Activated CD8-positive, alpha-beta memory T cell treated with anti-CD3 and anti-CD28 coated beads, Interleukin-2, amount 50 U/mL, for 48 hours (primary cell): ENCODE measurements around the gene TRPM1.

Experiments
- DNase-seq: peaks from one replicate; pipeline ENCODE4 v3.0.0-alpha.2; 2020

Gene TRPM1

DNA sequence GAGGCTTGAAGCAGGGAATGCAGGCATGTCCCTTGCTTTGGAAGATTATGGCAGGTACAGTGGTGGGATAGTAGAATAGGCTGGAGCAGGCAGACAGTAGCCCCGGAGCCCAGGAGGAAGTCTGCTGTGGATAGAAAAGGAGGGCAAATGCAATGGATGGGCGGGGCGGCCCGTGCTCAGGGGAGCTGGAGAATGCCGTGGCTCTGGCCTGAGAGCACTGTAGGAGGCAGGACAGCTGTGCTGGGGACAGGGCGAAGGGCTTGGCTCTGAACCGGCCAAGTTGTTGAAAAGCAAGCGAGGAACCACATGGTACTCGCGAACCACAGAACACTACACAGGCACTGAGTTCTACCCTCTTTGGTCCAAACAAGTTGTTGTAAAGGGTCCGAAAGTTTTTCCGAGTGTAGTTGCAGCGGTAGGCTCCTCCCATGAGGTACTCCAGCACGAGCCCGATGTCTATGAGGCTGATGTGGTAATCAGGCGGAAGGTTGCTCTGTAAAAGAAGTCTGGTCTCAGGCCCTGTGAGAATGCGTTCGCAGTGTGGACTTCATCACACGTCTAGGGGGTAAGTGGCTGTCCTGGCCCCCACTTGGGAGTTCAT is 54.7 kb downstream of the TRPM1 start:
- no peak for DNase-seq

DNA sequence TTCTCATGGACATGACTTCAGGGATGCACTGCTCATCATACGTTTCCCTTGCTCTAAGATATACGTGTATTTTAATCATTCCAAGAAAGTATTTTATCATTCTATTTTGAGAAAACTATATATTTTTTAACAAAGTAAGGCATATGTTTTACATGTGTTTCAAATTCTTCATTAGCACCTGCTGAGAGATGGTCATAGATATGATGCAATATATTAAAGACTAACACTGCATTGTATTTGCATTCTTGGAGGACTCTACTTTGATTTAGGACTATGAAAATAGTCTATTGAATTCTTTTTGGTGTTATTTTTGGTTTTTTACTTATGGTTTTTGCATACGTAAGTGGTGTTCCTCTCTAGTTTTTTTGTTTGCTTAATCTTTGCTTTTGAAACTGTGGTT is 55.9 kb downstream of the TRPM1 start:
- DNase-seq = no peak

DNA sequence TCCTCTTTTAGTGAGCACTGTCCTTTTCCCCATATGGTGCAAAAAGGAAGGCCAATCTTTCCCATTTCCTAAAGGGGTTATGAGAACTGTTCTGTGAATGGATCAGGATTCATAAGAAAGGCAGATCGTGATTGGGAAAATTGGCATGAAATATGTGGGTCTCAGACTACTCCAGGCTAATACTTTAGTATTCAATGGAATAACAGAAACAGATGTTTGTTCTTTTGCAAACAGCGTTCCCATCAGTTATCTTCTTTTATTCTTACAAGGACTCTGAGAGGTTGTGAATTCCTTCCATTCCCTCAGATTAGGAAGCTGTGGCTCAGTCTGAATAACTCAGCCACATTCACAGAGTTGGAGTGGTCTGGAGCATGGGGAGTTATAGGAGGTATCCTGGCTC is 58.8 kb downstream of the TRPM1 start:
- no peak for DNase-seq

DNA sequence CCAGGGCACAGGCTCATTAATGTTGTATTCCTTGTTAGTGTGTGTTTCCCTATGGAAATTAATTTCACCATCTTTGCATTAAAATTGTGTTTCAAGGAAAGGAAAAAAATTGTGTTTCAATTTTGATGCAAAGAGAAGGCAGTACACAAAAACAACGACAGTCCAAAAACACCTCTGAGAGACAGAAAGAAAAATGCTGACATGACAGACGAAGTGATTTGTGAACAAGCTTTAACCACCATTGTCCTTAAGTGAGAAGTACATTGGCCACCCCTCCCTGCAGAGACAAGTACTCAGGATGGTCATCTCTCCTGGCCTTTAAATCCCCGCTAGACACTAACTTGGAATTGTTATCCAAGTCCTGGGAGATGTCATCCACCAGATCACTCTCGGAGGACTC is 59.9 kb downstream of the TRPM1 start:
- no peak for DNase-seq

DNA sequence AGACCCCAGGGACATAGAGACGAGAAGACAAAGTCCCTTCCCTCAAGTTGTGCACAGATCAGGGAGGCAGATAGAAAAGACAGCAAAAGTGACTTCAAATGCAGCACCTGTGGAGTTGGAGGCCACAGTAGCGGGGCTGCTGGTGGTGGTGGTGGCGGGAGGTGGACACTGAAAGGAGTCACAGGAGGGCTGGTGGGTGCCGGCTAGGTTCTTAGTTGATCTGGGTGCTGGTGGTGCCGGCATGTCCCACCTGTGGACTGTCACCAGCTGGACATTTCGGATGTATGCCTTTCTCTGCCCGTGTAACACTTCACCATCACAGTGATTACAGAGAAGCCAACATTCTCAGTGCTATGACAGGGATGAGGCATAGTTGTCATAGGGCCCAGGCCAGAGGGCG is 60.9 kb downstream of the TRPM1 start:
- DNase-seq = no peak

DNA sequence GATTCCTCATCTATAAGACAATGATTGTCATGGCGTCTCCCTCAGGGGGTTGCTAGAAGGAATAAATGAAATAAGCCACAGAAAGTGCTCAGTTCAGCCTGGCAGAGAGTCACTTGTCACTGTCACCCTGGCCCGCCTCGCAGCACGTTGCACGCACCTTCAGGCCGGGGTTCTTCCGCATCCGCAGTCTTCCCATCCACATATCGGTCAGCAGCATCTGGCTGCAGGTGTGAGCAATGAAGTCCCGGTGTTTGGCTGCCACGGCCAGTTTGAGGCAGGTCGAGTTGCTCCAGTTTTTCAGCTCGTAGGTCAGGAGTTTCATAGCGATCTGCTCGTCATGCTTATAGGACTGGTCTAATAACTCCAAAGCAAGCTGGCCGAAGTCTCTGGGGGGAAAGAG is 61.6 kb downstream of the TRPM1 start:
- DNase-seq = no peak

DNA sequence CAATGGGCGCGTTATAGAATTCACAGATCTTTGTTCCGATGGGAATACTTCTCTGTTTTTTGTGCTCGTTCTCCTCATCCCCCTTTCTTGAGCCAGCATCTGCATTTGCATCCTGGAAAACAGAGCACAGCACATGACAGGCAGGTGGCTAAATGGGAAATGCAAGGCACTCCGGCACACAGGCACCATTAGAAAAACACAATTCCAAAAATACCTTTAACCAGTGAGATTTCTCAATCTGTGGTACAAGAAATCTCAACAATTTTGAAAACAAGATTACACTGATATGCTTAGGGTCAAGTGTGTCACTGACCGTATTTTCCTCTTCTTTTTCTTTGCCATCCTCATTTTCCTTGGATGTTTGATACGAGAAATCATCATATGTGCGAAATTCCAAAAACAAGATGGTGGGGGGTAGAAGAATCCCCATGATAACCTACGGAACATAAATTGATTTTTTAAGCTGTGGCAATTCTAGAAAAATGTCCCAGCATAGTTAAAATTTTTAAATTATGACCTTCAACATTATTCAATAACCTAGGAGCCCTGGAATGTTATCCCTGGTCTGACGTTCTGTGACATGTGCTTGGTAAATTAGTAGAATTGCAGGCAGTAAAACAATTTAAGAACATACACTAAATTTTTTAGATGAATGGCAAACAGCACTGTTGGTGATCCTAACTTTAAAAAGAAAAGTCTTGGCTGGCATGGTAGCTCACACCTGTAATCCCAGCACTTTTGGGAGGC is 63.6 kb downstream of the TRPM1 start:
- no peak for DNase-seq

DNA sequence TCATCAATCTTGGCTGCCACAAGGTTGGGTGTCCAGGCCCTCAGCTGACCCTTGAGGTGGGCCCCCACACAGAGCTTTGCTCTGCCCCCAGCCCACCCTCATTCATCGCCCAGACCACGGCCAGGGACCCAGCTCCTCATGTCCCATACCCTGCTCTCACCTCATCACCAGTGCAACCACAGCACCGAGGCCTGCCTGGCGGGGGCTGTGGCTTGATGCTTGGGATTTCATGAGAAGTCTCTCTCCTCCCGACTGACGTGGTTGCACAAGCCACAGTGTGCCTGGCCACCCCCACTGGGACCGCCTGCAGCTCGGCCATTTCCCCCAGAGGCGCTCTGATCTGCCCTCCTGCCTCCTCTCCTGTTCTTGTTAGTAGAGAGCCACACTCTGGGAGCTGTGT is 64.7 kb downstream of the TRPM1 start:
- no peak for DNase-seq

DNA sequence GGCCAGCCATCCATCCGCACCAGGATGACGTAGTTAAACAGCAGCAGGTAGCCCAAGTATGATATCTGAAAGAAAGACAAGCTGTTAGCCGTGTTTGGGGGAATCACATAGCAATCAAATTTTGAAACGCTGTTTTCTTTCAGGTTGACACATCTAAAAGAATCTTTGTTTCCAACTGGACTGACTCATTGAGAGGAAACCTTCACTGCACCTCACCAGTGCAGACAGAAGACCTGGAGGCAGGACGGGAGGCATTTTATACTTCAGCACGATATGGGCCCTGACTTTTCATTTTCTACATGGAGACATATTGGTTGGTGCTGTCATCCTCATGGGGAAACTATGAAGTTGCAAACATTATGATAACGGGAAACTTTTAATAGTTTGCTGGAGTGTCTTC is 65.9 kb downstream of the TRPM1 start:
- no peak for DNase-seq

DNA sequence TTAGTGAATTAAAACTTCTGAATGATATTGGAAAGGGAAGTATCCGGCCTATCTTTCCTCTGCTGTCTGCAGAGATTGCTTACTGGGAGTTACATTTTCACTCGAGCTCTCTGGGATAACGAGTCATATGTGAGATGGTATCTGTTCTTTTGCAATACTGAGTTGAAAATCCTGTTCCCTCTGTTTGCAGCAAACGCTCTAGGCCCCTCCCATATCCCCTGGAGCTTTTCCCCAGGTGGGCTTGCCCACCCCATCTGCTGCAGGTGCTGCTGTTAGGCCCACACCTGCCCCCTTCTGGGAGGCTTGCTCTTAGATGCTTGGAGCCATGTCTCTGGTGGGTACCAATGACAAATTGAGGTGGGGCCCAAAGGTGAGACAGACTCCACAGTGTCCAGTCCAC is 67.4 kb downstream of the TRPM1 start:
- DNase-seq = no peak

DNA sequence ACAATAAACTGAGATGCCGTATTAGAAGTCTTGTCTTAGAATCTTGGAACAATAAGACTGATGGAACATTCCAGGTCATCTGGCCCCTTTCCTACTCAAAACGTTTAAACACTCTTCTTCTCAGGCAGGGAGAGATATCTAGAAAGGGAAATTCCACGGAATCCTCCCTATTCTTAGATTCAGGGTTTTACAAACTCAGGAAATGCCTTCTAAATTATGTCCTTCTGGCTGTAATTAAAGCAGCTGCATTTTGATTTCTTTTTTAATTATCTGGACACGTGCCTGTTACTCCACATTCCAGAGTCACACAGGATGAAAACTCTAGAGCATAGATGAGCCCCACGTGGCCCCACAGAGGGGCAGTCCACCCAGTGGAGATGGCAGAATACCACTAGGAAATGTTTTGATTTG is 68.6 kb downstream of the TRPM1 start:
- DNase-seq = no peak

DNA sequence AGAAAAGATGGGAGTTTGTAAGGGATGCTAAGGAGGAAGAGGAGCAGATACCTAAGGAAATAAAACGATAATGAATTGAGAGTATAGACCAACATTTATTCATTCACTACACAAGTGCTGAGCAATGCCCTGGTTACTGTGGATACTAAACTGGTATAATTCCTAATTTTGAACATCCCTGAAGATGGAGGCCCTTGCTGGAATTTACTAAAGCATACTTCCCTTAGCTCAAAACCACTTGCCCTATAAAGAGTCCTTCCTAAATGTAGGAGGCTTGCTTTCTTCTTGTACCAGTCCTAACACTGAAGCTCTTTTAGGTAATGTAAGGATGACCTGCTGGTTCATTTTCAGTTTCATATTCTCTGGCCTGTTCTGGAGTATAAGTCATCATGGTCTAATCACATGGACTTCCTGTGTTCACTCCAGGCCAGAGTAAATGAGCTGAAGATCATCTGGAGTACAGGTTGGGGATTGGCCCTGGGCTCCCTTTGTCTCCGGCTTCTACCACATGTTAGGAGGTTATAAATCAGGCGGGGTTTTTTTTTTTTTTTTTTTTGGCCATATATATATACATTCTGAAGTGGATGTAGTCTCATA is 70.0 kb downstream of the TRPM1 start:
- no peak for DNase-seq

DNA sequence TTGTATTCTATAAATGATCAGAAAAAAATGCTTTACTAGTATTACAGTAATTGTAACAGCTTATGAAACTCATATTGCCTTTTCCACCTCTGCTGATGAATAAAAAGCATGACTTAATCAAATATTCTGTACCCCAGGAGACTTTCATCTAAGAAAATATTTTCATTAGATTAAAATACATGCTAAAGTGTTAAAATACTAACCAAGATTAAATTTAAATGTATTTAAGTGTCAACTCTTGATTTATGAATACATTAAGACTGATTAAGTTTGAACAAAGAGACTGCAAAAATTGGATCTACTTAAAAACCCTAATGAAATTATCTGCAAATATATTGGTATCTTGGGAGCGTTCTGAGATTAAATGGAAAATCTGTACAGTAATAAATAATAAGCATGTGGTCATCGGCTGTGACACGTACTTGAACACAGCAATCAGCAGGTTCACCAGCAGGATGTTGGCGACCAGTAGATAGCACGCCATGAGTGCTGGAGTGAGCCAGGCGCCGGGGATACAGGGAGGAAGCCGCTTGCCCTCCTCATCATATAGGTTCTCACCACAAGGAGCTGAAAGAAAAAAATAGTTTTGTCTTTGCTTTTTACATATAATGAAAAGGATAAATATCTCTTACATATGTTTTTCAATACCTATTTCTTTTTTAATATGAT is 73.5 kb downstream of the TRPM1 start:
- DNase-seq = no peak

DNA sequence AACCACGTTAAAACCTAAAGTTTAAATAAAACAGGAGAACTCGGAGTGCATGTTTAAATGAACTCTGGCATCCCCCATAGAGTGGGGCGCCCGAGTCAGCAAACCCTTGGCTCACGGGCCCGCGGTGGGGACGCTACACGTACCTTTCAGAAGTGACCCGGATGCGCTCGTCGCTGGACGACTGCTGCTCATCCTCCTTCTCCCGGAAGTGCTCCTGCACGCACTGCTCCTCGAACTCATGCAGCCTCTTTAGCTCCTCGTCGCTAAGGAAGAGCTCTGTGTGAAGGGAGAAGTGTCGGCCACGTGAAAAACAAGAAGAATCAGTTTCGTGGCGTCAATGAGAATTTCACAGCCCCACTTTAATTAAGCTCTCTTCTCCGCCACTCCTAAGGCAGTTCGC is 75.5 kb downstream of the TRPM1 start:
- no peak for DNase-seq

DNA sequence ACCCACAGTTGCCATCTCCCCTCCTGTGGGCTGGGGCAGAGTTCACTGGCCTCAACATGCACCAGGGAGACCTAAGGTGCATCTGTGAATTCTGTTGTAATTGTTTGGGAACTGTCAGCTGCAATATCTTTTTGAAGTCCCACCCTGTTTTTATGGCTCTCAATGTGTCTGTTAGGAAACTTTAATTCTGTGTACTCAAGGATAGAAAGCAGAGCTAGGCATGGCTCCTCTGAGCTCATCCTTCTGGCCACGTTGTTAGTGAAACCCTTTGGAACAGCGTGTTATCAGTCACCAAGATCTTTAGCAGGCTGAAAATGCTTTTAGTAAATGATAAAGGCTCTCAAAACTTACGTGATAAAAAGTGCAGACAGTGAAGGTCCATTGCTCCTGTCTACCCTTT is 76.5 kb downstream of the TRPM1 start:
- no peak for DNase-seq

DNA sequence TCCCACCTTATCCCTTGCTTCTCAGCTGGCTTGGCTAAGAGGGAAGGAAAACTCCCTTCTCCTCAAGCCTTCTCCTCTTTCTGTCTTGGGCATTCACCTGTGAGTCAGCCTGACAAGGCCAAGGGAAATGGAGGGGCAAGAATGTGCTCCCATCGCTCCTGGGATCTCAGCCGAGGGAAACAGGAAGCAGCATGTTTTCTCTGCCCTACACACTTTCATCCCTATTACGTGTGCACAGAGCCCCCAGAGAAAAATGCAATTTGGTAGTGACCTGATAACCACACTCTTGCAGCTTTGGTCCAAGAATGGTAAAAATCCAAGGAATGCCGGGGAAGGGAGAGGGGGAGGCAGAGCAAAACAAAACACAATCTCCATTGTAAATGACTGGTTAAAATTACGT is 77.2 kb downstream of the TRPM1 start:
- DNase-seq = no peak

DNA sequence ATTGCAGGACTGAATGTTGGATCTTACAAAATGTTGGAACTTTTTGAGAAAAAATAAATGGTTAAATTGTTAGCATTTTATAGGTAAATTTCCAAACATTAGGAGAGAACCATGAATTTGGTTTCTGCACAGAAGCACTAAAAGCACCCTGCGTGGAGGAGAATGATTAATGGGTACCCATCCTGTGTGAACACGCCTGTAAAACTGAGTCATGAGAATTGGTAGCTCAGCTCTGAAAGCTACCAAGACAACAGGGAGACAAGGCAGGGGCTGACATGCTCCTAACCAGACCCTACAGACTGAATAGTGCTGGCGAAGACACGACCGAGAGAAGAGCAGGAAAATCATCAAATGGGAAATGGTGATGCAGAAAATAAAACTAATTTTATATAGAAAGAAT is 77.7 kb downstream of the TRPM1 start:
- no peak for DNase-seq

DNA sequence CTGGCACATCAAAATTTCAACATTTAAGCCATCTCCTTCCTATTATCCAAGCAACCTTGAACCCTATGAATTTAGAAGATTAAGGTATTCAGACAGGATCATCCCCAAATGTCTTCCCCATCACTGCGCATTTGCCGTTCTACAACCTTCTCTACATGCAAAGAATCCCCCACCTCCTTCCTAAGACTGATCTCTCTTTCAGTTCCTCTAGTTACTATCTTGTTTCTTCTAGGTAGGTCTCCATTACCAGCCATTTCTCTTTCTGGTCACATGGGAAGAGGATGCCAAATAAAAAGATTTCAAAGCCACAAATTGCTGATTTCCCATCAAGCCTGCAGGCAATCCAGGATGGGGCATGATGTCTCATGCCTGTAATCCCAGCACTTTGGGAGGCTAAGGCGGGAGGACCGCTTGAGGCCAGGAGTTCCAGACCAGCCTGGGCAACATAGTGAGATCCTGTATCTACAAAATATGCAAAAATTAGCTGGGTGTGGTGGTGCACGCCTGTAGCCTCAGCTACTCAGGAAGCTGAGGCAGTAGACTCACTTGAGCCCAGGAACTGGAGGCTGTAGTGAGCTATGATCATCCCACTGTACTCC is 80.4 kb downstream of the TRPM1 start:
- DNase-seq = no peak

DNA sequence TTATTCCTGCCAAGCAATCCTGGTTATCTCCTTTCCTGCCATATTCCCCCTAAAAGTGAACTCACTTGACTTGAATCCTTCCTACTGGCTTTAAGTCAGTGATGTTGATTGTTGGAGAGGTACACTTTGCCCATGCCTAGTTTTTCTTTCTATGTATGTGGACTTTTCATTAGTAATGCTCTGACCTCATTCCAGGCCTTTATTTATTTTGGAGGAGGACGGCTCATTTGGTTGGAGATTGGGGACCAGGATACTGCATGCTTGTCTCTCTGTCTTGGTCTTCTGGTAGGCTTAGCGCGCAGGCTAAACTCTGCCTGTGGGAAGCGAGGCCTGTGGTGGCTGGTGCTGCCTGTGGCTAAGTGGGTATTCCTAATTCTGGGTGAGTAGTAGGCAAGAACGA is 81.0 kb downstream of the TRPM1 start:
- no peak for DNase-seq

DNA sequence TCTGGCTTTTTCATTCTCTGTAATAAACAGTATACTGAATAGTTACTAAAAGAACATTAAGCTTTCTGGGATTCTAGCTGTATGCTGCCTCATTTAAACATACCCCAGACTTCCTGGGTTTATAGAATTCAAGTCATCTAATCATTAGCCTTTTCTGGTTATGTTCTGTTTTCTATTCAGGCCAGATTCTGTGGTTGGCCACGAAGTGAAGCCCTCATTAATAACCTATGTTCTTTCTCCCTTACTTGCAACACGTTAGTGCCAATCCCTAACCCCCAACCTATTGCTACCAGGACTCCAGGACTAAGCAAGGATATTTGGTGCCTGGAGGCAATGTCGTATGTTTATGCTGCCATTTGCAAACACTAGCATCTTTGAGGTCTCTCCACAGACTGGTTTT is 81.5 kb downstream of the TRPM1 start:
- no peak for DNase-seq

DNA sequence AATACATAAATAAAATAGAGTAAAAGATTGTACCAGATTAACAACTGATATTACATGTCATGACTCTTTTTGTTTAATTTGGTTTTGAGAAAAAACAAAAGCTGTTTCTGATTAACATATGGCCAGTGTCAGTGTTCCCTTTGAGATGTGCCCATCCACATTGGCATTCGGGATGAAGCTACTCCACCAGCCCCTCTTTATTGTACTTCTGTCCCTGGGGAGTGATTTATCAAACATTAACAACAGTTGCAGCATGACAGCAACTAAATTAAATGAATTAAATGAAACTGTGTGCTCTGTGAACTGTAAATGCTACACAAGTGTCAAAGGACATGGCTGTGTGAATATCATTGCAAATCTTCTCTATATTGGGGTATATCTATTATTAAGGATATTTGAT is 84.2 kb downstream of the TRPM1 start:
- no peak for DNase-seq

DNA sequence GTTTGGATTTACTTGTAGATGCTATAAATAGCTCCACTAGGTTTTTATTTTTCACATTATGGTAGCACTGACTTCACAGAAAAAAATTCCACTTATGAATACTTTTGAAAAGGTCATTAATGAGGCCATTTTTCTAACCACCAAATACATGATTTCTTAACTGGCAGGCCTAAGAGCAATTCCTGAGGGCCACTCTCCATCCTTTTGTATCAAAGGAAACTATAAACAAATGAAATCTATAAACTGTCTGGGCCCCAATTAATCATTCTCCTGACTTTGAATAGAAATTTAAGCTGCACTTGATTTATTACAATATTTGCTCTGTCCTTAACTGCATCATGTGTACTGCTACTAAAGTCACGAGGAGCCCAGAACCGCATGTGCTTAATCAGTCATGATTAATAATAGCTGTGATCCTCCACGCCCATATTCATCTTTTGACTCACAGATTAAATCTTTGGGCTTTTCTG is 85.0 kb downstream of the TRPM1 start:
- no peak for DNase-seq

DNA sequence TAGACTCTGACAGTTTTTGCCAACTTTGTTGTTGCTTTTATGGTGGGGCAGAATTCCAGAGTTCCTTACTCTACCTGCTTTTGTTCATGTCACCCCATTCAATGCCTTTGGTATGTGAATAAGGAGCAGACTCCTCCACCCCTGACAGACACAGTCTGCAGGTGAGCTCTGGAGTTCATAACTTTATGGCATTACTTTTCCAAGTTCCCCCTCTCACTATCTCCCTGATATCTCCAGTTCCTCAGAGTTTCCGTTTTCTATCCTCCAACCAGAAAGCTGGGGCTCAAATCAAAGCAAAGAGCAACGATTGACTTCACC is 87.0 kb downstream of the TRPM1 start:
- no peak for DNase-seq
